Ammon's horn (tissue), 1 donor: ENCODE data around the gene BTG4.

Experiments used
- DNase-seq: peaks from one replicate; pipeline ENCODE4 v3.0.0-alpha.2; 2016; ENCODE audit warnings: low spot score

BTG4 gene

GRCh38 chr11:111512296-111513239 lies at the start of gene BTG4:
BTG4 (minus strand) TSS chr11:111512386; CDS start chr11:111498776, 13,610 bp downstream.
- peak; percentile 12 for DNase-seq

- DNase-seq, result no peak
These were observed 49.7 kb upstream of the BTG4 start for GRCh38 chr11:111561791-111562325.

GRCh38 chr11:111561306-111561705 lies 49.1 kb upstream of the BTG4 start:
- no peak for DNase-seq

- DNase-seq, result no peak
These were observed 48.6 kb upstream of the BTG4 start for GRCh38 chr11:111560800-111561199.

GRCh38 chr11:111559800-111560464 lies 47.7 kb upstream of the BTG4 start:
- DNase-seq, result no peak

- no peak for DNase-seq
These were observed 45.4 kb upstream of the BTG4 start for GRCh38 chr11:111557425-111558111.

GRCh38 chr11:111555255-111555654 lies 43.1 kb upstream of the BTG4 start:
- DNase-seq, result no peak

- DNase-seq, result no peak
These were observed 42.3 kb upstream of the BTG4 start for GRCh38 chr11:111554532-111554931.

- no peak for DNase-seq
These were observed 38.1 kb upstream of the BTG4 start for GRCh38 chr11:111550258-111550657.

GRCh38 chr11:111549869-111550203 lies 37.6 kb upstream of the BTG4 start:
- DNase-seq, result no peak

GRCh38 chr11:111549196-111549868 lies 37.1 kb upstream of the BTG4 start:
- DNase-seq, result no peak

GRCh38 chr11:111548525-111548924 lies 36.3 kb upstream of the BTG4 start:
- DNase-seq, result no peak

- DNase-seq, result no peak
These were observed 30.6 kb upstream of the BTG4 start for GRCh38 chr11:111542606-111543275.

- DNase-seq, result no peak
These were observed 29.3 kb upstream of the BTG4 start for GRCh38 chr11:111541254-111542061.

- DNase-seq, result no peak
These were observed 28.7 kb upstream of the BTG4 start for GRCh38 chr11:111540937-111541253.

- peak; percentile 74 for DNase-seq
These were observed 28.1 kb upstream of the BTG4 start, which contains the start of gene LAYN for GRCh38 chr11:111540114-111540936. LAYN (plus strand) TSS chr11:111540720; CDS start chr11:111540844, 124 bp downstream.

- no peak for DNase-seq
These were observed 27.4 kb upstream of the BTG4 start for GRCh38 chr11:111539426-111540113.

GRCh38 chr11:111538407-111539114 lies 26.4 kb upstream of the BTG4 start:
- DNase-seq, result no peak
